Renal cortex interstitium (tissue), 11 donors: Measurements from ENCODE around the gene ARL15. TPM values are rescaled to one million over a fixed set of nuclear protein-coding genes. Genes with fewer than 3 reads are reported as not detected.
A peak's percentile ranks its signal among the peaks of the same experiment; 100 is the strongest.

Experiments used
- DNase-seq, 11 donors: peaks; one replicate each; pipeline ENCODE4 v3.0.0-alpha.2; 2013; ENCODE audit warnings: low read depth in 9 of 11, low spot score in 4 of 11; ENCODE audit errors: extremely low read depth in 1 of 11
- polyA plus RNA-seq, 3 donors: library from polyadenylated mRNA; unstranded; fragments of 120-200 nt; gene quantifications; one replicate each; pipeline ENCODE4 v1.2.1, GENCODE V29; 2013; ENCODE audit not compliant: insufficient read length in 3 of 3

The ARL15 gene
- polyA plus RNA-seq, 3 donors, result 27.3 to 30.9 (median 30.0) TPM

GRCh38 chr5:54324651-54325271 lies 14.4 kb upstream of the ARL15 start:
- DNase-seq, result no peak

GRCh38 chr5:54323495-54323894 lies 13.1 kb upstream of the ARL15 start:
- no peak for DNase-seq

- no peak for DNase-seq
Measured at GRCh38 chr5:54320256-54320655, 9.9 kb upstream of the ARL15 start.

GRCh38 chr5:54317511-54318260 lies 7.3 kb upstream of the ARL15 start:
- DNase-seq, result no peak

- DNase-seq, result no peak
Measured at GRCh38 chr5:54315736-54316528, 5.6 kb upstream of the ARL15 start.

- DNase-seq, result no peak
Measured at GRCh38 chr5:54313311-54314270, 3.2 kb upstream of the ARL15 start.

- DNase-seq, result no peak
Measured at GRCh38 chr5:54312499-54312898, 2.1 kb upstream of the ARL15 start.

GRCh38 chr5:54311176-54311677 lies 854 bp upstream of the ARL15 start:
- peak in 5 of 11 donors; percentile 17 to 49 (median 26) for DNase-seq

GRCh38 chr5:54309691-54310432 lies 511 bp downstream of the ARL15 start:
- peak in 6 of 11 donors; percentile 17 to 44 (median 36) for DNase-seq

- DNase-seq, result peak in 2 of 11 donors; percentile 7 to 17
Measured at GRCh38 chr5:54309276-54309675, 1.1 kb downstream of the ARL15 start.

- DNase-seq, result no peak
Measured at GRCh38 chr5:54307583-54307982, 2.8 kb downstream of the ARL15 start.

- no peak for DNase-seq
Measured at GRCh38 chr5:54306893-54307292, 3.5 kb downstream of the ARL15 start.

- no peak for DNase-seq
Measured at GRCh38 chr5:54305737-54306136, 4.6 kb downstream of the ARL15 start.

GRCh38 chr5:54304040-54304439 lies 6.3 kb downstream of the ARL15 start:
- DNase-seq, result no peak

- no peak for DNase-seq
Measured at GRCh38 chr5:54302267-54302687, 8.1 kb downstream of the ARL15 start.

- no peak for DNase-seq
Measured at GRCh38 chr5:54301849-54302248, 8.5 kb downstream of the ARL15 start.

GRCh38 chr5:54301220-54301619 lies 9.2 kb downstream of the ARL15 start:
- DNase-seq, result no peak

GRCh38 chr5:54298947-54299346 lies 11.4 kb downstream of the ARL15 start:
- no peak for DNase-seq
